Hepatocyte (in vitro differentiated cells): Measurements from ENCODE around the gene DTNA.

Experiments used
- CTCF ChIP-seq: fragments of 200-600 bp; sonication (generic); IDR thresholded peaks from 2 replicates; pipeline ENCODE4 v1.5.1; 2016; ENCODE audit warnings: antibody characterized with exemption, mild to moderate bottlenecking; ENCODE audit not compliant: poor library complexity
- EZH2 ChIP-seq: fragments of 200-600 bp; sonication (generic); IDR thresholded peaks from 2 replicates; pipeline ENCODE4 v1.6.1; 2016; ENCODE audit warnings: antibody characterized with exemption, mild to moderate bottlenecking, borderline replicate concordance
- EZH2phosphoT487 ChIP-seq: fragments of 200-600 bp; sonication (generic); IDR thresholded peaks from one replicate; pipeline ENCODE4 v1.6.1; 2018; ENCODE audit warnings: antibody characterized with exemption, mild to moderate bottlenecking, low read depth, moderate library complexity; ENCODE audit not compliant: unreplicated experiment, severe bottlenecking

- no peak for TF ChIP-seq CTCF
- no peak for TF ChIP-seq EZH2phosphoT487
- TF ChIP-seq EZH2, result no peak
Measured at GRCh38 chr18:34709750-34710441, at the start of gene DTNA.
